ENCODE results near the gene MAEA.

Gene MAEA

GRCh38 chr4:1315306-1315705 is 25.6 kb downstream of the MAEA start:
- no peak for TF ChIP-seq CTCF (IDR thresholded peaks at IDR 0.05; ENCODE audit: low read depth, low read length)
- no peak overlapping the region for H3K4me3 ChIP-seq (ENCODE audit: low read depth, low read length)

- H3K4me3 ChIP-seq (ENCODE audit: low read depth, low read length), result no peak overlapping the region
- TF ChIP-seq CTCF (IDR thresholded peaks at IDR 0.05; ENCODE audit: low read depth, low read length), result no peak
Measured at GRCh38 chr4:1315836-1316536, 26.3 kb downstream of the MAEA start.

GRCh38 chr4:1316537-1317168 is 27.0 kb downstream of the MAEA start:
- H3K4me3 ChIP-seq (ENCODE audit: low read depth, low read length), result no peak overlapping the region

GRCh38 chr4:1317177-1318045 is 27.7 kb downstream of the MAEA start:
- no peak for TF ChIP-seq CTCF (IDR thresholded peaks at IDR 0.05; ENCODE audit: low read depth, low read length)
- H3K4me3 ChIP-seq (ENCODE audit: low read depth, low read length), result no peak overlapping the region

More at GRCh38 chr4:1316537-1317168, 27.0 kb downstream of the MAEA start:
- TF ChIP-seq CTCF (IDR thresholded peaks at IDR 0.05; ENCODE audit: low read depth, low read length), result no peak

- no peak for TF ChIP-seq CTCF (IDR thresholded peaks at IDR 0.05; ENCODE audit: low read depth, low read length)
- no peak overlapping the region for H3K4me3 ChIP-seq (ENCODE audit: low read depth, low read length)
Measured at GRCh38 chr4:1318046-1318375, 28.3 kb downstream of the MAEA start.

GRCh38 chr4:1318488-1319213 is 29.0 kb downstream of the MAEA start:
- H3K4me3 ChIP-seq (ENCODE audit: low read depth, low read length), result no peak overlapping the region
- peak; percentile 25 for TF ChIP-seq CTCF (IDR thresholded peaks at IDR 0.05; ENCODE audit: low read depth, low read length)

Measured in WI38 (cell line).